Fibroblast of lung (primary cell): ENCODE data around the gene LBHD2. TPM values are rescaled to one million over a fixed set of nuclear protein-coding genes. Genes with fewer than 3 reads are reported as not detected.

Experiments
- DNase-seq, 2 donors: peaks; one replicate each; pipeline versions ENCODE4 v3.0.0 to v3.0.0-alpha.2; 2010; ENCODE audit warnings: low read depth in 2 of 2
- H2AFZ ChIP-seq: 2 replicates; pipeline ENCODE4 v1.5.1; 2012; ENCODE audit warnings: low read length, control low read depth, inconsistent platforms
- H3K27ac ChIP-seq: 2 replicates; pipeline ENCODE4 v1.5.1; 2011; ENCODE audit warnings: low read length, control low read depth; ENCODE audit not compliant: insufficient read depth
- H3K27me3 ChIP-seq: 2 replicates; pipeline ENCODE4 v1.5.1; 2011; ENCODE audit warnings: mild to moderate bottlenecking, low read length; ENCODE audit not compliant: control insufficient read depth, insufficient read depth
- H3K36me3 ChIP-seq: 2 replicates; pipeline ENCODE4 v1.5.1; 2011; ENCODE audit warnings: low read length; ENCODE audit not compliant: control insufficient read depth, insufficient read depth
- H3K4me1 ChIP-seq: 2 replicates; pipeline ENCODE4 v1.5.1; 2011; ENCODE audit warnings: low read length; ENCODE audit not compliant: control insufficient read depth, insufficient read depth; ENCODE audit errors: extremely low read depth
- H3K4me2 ChIP-seq: 2 replicates; pipeline ENCODE4 v1.5.1; 2011; ENCODE audit warnings: low read length, control low read depth; ENCODE audit not compliant: insufficient read depth; ENCODE audit errors: extremely low read depth
- H3K4me3 ChIP-seq, 4 experiments: fragments of 200-600 bp in 1 of 4; sonication (generic) in 1 of 4; replicated peaks in 1 of 4; 2 replicates each; pipeline ENCODE4 v1.5.1; 2011 to 2016; ENCODE audit warnings: low read length in 4 of 4, low read depth in 3 of 4, mild to moderate bottlenecking in 3 of 4, control low read depth in 2 of 4, inconsistent platforms in 1 of 4, mixed read lengths in 1 of 4; ENCODE audit not compliant: insufficient read depth in 1 of 4; ENCODE audit errors: control extremely low read depth in 1 of 4
- H3K79me2 ChIP-seq: 2 replicates; pipeline ENCODE4 v1.5.1; 2012; ENCODE audit warnings: mild to moderate bottlenecking, low read length, inconsistent platforms; ENCODE audit not compliant: control insufficient read depth, insufficient read depth
- H3K9ac ChIP-seq: 2 replicates; pipeline ENCODE4 v1.5.1; 2011; ENCODE audit warnings: mild to moderate bottlenecking, low read length, control low read depth; ENCODE audit not compliant: insufficient read depth
- H3K9me3 ChIP-seq: 2 replicates; pipeline ENCODE4 v1.5.1; 2012; ENCODE audit warnings: low read depth, low read length; ENCODE audit not compliant: control insufficient read depth, insufficient read depth
- H4K20me1 ChIP-seq: 2 replicates; pipeline ENCODE4 v1.5.1; 2011; ENCODE audit warnings: low read length; ENCODE audit not compliant: control insufficient read depth, insufficient read depth; ENCODE audit errors: extremely low read depth
- EZH2 ChIP-seq: IDR thresholded peaks from 2 replicates; pipeline ENCODE4 v1.5.1; 2012; ENCODE audit warnings: low read length, control low read depth, mild to moderate bottlenecking; ENCODE audit errors: missing control alignments
- polyA plus RNA-seq, 2 donors: library from polyadenylated mRNA; depleted of rRNA in 1 of 2; stranded (reverse) in 1 of 2; unstranded in 1 of 2; fragments of >200 nt; gene quantifications; 2 replicates each; pipeline ENCODE4 v1.2.1, GENCODE V29; 2011 to 2012; ENCODE audit warnings: missing spikeins in 1 of 2
- total RNA-seq: library from RNA; depleted of rRNA; stranded (reverse); fragments of >200 nt; gene quantifications from 2 replicates; pipeline ENCODE4 v1.2.1, GENCODE V29; 2014
- TF ChIP-seq, protein P1 (sequence below), 2 donors: IDR thresholded peaks in 1 of 2; conservative IDR thresholded peaks in 1 of 2; 1 replicate in 1 of 2; 2 replicates in 1 of 2; pipeline ENCODE4 v1.5.1; 2011 to 2012; ENCODE audit warnings: low read length in 2 of 2, control low read depth in 1 of 2, inconsistent platforms in 1 of 2, low read depth in 1 of 2, mild to moderate bottlenecking in 1 of 2

Gene LBHD2
- total and polyA plus RNA-seq, 2 donors (not counting 1 experiment from before 2014, with no cell fraction given): not detected

DNA sequence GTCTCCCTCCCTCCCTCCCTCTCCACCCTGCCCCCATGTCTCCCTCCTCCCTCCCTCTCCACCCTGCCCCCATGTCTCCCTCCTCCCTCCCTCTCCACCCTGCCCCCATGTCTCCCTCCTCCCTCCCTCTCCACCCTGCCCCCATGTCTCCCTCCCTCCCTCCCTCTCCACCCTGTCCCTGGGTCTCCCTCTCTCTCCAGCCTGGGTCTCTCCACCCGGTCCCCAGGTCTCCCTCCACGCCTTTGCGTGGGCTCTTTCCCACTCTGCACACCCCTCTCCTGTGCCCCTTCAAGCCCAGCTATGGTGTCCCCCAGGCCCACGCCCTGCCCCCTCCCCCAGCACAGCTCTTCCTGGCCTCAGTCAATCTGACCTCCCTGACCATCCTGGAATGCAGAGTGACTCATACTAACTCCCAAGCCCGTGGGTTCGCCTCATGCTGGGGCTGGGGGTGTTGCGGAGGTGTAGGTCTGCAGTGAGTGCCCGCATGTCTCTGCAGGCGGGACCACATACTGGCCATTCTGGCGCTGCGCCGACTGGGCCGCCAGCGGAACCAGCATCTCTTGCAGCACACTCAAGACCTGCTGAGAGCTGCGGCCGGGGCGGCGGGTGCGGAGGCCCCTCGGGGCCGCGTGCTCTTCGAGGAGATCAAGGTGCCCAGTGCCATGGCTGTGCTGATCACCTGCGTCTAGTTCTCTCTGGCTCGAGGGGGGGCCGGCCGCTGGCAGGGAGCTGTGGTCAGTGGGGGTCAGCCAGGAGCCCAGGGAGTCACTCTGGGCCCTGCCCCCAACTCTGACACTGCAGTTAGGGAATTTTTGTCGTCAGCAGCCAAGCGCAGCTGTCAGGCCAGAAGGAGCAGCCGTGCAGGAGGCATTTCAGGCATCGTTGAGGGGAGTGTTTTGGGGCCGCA lies 25.8 kb downstream of the LBHD2 start:
- TF ChIP-seq, protein P1, sequence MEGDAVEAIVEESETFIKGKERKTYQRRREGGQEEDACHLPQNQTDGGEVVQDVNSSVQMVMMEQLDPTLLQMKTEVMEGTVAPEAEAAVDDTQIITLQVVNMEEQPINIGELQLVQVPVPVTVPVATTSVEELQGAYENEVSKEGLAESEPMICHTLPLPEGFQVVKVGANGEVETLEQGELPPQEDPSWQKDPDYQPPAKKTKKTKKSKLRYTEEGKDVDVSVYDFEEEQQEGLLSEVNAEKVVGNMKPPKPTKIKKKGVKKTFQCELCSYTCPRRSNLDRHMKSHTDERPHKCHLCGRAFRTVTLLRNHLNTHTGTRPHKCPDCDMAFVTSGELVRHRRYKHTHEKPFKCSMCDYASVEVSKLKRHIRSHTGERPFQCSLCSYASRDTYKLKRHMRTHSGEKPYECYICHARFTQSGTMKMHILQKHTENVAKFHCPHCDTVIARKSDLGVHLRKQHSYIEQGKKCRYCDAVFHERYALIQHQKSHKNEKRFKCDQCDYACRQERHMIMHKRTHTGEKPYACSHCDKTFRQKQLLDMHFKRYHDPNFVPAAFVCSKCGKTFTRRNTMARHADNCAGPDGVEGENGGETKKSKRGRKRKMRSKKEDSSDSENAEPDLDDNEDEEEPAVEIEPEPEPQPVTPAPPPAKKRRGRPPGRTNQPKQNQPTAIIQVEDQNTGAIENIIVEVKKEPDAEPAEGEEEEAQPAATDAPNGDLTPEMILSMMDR (conservative IDR thresholded peaks at IDR 0.05 in 1 of 2, IDR thresholded peaks at IDR 0.05 in 1 of 2; ENCODE audit: low read depth in 1 of 2, low read length in 2 of 2): no peak
- no peak for TF ChIP-seq EZH2
- DNase-seq: peak; percentile 81 to 86
- Histone ChIP-seq H4K20me1 (no peaks in the 10 kb centered on the region), H3K9ac (peak overlapping the region; percentile 78), H3K4me1 (peaks cover 26% of the 10 kb centered on the region), H3K36me3 (no peaks in the 10 kb centered on the region), H3K27me3 (peaks cover under 1% of the 10 kb centered on the region), H3K9me3 (no peaks in the 10 kb centered on the region), H3K4me3 (peak overlapping the region in 1 of 4 experiments; percentile 1), H3K79me2 (no peaks in the 10 kb centered on the region), H2AFZ (no peak overlapping the region), H3K4me2 (peak overlapping the region; percentile 73), H3K27ac (peak overlapping the region; percentile 95)

DNA sequence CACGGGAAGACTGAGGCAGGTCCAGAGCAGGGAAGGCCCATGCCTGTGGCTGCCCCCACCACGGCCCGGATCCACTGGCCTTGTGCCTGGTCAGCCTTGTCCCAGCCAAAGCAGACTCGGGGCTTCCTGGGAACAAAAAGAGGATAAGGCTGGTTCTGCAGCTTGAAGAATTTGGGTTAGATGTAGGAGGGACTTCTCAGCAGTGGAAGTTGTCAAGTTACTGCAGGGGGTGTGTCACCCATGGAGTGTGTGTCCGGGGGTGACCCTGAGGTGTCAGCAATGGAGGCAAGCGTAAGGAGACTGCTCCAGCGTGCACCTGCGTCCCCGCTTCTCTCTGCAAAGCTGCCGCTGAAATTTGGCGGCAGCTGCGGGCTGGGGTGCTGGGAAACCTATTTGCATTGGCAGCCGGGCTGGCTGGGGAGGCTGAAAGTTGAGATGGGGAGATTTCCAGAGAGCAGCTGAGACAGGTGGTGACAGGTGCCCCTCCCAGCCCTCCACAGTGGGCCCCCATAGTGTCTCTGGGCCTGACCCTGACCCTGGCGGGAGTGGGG lies 26.7 kb downstream of the LBHD2 start:
- H3K9me3 ChIP-seq: no peaks in the 10 kb centered on the region
- peak overlapping the region; percentile 63 for H3K9ac ChIP-seq
- TF ChIP-seq, protein P1 (conservative IDR thresholded peaks at IDR 0.05 in 1 of 2, IDR thresholded peaks at IDR 0.05 in 1 of 2; ENCODE audit: low read depth in 1 of 2, low read length in 2 of 2): no peak
- no peak for TF ChIP-seq EZH2
- no peak overlapping the region for H2AFZ ChIP-seq
- H3K79me2 ChIP-seq: no peaks in the 10 kb centered on the region
- no peaks in the 10 kb centered on the region for H3K27me3 ChIP-seq
- peak in 1 of 2 donors; percentile 52 for DNase-seq
- peak overlapping the region; percentile 73 for H3K4me2 ChIP-seq
- H3K4me1 ChIP-seq: peaks cover 23% of the 10 kb centered on the region
- H3K27ac ChIP-seq: peak overlapping the region; percentile 95
- no peaks in the 10 kb centered on the region for H4K20me1 ChIP-seq
- no peaks in the 10 kb centered on the region for H3K36me3 ChIP-seq
- H3K4me3 ChIP-seq: no peak overlapping the region

DNA sequence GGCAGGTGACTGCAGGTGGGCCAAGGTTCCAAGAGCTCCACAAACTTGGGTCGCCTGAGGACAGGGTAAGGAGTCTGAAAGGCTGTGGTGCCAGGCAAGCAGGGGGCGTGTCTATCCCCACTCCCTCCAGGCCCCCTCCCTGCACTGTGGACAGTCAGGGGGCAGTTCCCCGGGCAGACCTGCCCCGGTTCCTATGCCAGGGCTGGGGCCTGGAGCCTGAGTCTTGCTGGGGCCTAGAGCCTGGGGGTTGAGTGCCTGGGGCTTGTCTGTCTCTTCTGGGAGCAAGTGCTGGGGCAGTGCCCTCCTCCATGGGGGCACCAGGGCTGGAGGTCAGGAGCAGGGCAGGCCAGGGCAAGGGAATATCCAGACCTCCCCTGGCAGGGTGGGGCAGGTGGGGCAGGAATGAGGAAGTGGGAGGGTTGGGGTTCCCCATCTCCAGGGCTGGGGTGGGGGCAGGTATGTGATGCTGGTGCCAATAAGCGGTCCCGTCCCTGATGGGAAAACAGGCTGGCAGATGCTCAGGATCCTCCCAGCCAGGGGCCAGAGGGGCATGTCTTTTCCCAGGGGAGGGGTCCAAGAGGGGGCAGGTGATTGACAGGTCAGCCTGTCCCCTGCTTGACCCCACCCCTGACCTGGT lies 27.3 kb downstream of the LBHD2 start:
- Histone ChIP-seq H3K9ac (no peak overlapping the region), H3K4me1 (peaks cover 23% of the 10 kb centered on the region), H3K27ac (peak overlapping the region; percentile 95), H3K27me3 (no peaks in the 10 kb centered on the region), H3K9me3 (no peaks in the 10 kb centered on the region), H3K4me3 (no peak overlapping the region), H2AFZ (no peak overlapping the region), H4K20me1 (no peaks in the 10 kb centered on the region), H3K36me3 (no peaks in the 10 kb centered on the region), H3K4me2 (no peak overlapping the region), H3K79me2 (no peaks in the 10 kb centered on the region)
- TF ChIP-seq, protein P1 (conservative IDR thresholded peaks at IDR 0.05 in 1 of 2, IDR thresholded peaks at IDR 0.05 in 1 of 2; ENCODE audit: low read depth in 1 of 2, low read length in 2 of 2): no peak
- TF ChIP-seq EZH2: no peak
- no peak for DNase-seq
